Kidney capillary endothelial cell (primary cell): ENCODE results near the gene TXLNB.

Experiments
- DNase-seq: peaks from one replicate; pipeline ENCODE4 v3.0.0-alpha.2; 2018; ENCODE audit warnings: low spot score

TXLNB gene

GRCh38 chr6:139271056-139271455 lies 20.7 kb downstream of the TXLNB start:
- DNase-seq = no peak

- no peak for DNase-seq
Observed at GRCh38 chr6:139270249-139270648, 21.5 kb downstream of the TXLNB start.

- no peak for DNase-seq
Observed at GRCh38 chr6:139265512-139266190, 26.1 kb downstream of the TXLNB start.

GRCh38 chr6:139262519-139263300 lies 29.1 kb downstream of the TXLNB start:
- DNase-seq = peak; percentile 23

- no peak for DNase-seq
Observed at GRCh38 chr6:139257821-139258398, 33.9 kb downstream of the TXLNB start.

- no peak for DNase-seq
Observed at GRCh38 chr6:139257291-139257690, 34.5 kb downstream of the TXLNB start.

GRCh38 chr6:139256087-139256486 lies 35.7 kb downstream of the TXLNB start:
- DNase-seq = no peak

GRCh38 chr6:139254196-139254595 lies 37.6 kb downstream of the TXLNB start:
- DNase-seq = no peak

- no peak for DNase-seq
Observed at GRCh38 chr6:139253656-139254055, 38.1 kb downstream of the TXLNB start.

- DNase-seq = no peak
Observed at GRCh38 chr6:139251691-139252390, 40.0 kb downstream of the TXLNB start.

- DNase-seq = no peak
Observed at GRCh38 chr6:139251045-139251690, 40.6 kb downstream of the TXLNB start.

- no peak for DNase-seq
Observed at GRCh38 chr6:139250296-139251044, 41.3 kb downstream of the TXLNB start.

GRCh38 chr6:139249395-139249794 lies 42.4 kb downstream of the TXLNB start:
- DNase-seq = no peak

- DNase-seq = no peak
Observed at GRCh38 chr6:139248911-139249310, 42.9 kb downstream of the TXLNB start.

GRCh38 chr6:139247618-139248017 lies 44.2 kb downstream of the TXLNB start:
- no peak for DNase-seq

GRCh38 chr6:139243536-139243935 lies 48.3 kb downstream of the TXLNB start:
- no peak for DNase-seq

- no peak for DNase-seq
Observed at GRCh38 chr6:139242457-139243240, 49.1 kb downstream of the TXLNB start.

- DNase-seq = no peak
Observed at GRCh38 chr6:139240161-139241010, 51.4 kb downstream of the TXLNB start.

- no peak for DNase-seq
Observed at GRCh38 chr6:139239064-139239463, 52.7 kb downstream of the TXLNB start.

GRCh38 chr6:139236105-139236504 lies 55.7 kb downstream of the TXLNB start:
- no peak for DNase-seq
